Fibroblast of lung (primary cell): ENCODE measurements around the gene AMPD2. TPM values are rescaled to one million over a fixed set of nuclear protein-coding genes. Genes with fewer than 3 reads are reported as not detected.

ENCODE experiments used
- DNase-seq, 2 donors: peaks; one replicate each; pipeline versions ENCODE4 v3.0.0 to v3.0.0-alpha.2; 2010; ENCODE audit warnings: low read depth in 2 of 2
- H2AFZ ChIP-seq: 2 replicates; pipeline ENCODE4 v1.5.1; 2012; ENCODE audit warnings: low read length, control low read depth, inconsistent platforms
- H3K27ac ChIP-seq: 2 replicates; pipeline ENCODE4 v1.5.1; 2011; ENCODE audit warnings: low read length, control low read depth; ENCODE audit not compliant: insufficient read depth
- H3K27me3 ChIP-seq: 2 replicates; pipeline ENCODE4 v1.5.1; 2011; ENCODE audit warnings: mild to moderate bottlenecking, low read length; ENCODE audit not compliant: control insufficient read depth, insufficient read depth
- H3K36me3 ChIP-seq: 2 replicates; pipeline ENCODE4 v1.5.1; 2011; ENCODE audit warnings: low read length; ENCODE audit not compliant: control insufficient read depth, insufficient read depth
- H3K4me1 ChIP-seq: 2 replicates; pipeline ENCODE4 v1.5.1; 2011; ENCODE audit warnings: low read length; ENCODE audit not compliant: control insufficient read depth, insufficient read depth; ENCODE audit errors: extremely low read depth
- H3K4me2 ChIP-seq: 2 replicates; pipeline ENCODE4 v1.5.1; 2011; ENCODE audit warnings: low read length, control low read depth; ENCODE audit not compliant: insufficient read depth; ENCODE audit errors: extremely low read depth
- H3K4me3 ChIP-seq, 4 experiments: fragments of 200-600 bp in 1 of 4; sonication (generic) in 1 of 4; replicated peaks in 1 of 4; 2 replicates each; pipeline ENCODE4 v1.5.1; 2011 to 2016; ENCODE audit warnings: low read length in 4 of 4, low read depth in 3 of 4, mild to moderate bottlenecking in 3 of 4, control low read depth in 2 of 4, inconsistent platforms in 1 of 4, mixed read lengths in 1 of 4; ENCODE audit not compliant: insufficient read depth in 1 of 4; ENCODE audit errors: control extremely low read depth in 1 of 4
- H3K79me2 ChIP-seq: 2 replicates; pipeline ENCODE4 v1.5.1; 2012; ENCODE audit warnings: mild to moderate bottlenecking, low read length, inconsistent platforms; ENCODE audit not compliant: control insufficient read depth, insufficient read depth
- H3K9ac ChIP-seq: 2 replicates; pipeline ENCODE4 v1.5.1; 2011; ENCODE audit warnings: mild to moderate bottlenecking, low read length, control low read depth; ENCODE audit not compliant: insufficient read depth
- H3K9me3 ChIP-seq: 2 replicates; pipeline ENCODE4 v1.5.1; 2012; ENCODE audit warnings: low read depth, low read length; ENCODE audit not compliant: control insufficient read depth, insufficient read depth
- H4K20me1 ChIP-seq: 2 replicates; pipeline ENCODE4 v1.5.1; 2011; ENCODE audit warnings: low read length; ENCODE audit not compliant: control insufficient read depth, insufficient read depth; ENCODE audit errors: extremely low read depth
- EZH2 ChIP-seq: IDR thresholded peaks from 2 replicates; pipeline ENCODE4 v1.5.1; 2012; ENCODE audit warnings: low read length, control low read depth, mild to moderate bottlenecking; ENCODE audit errors: missing control alignments
- polyA minus RNA-seq: library from RNA; depleted of rRNA, polyadenylated mRNA; stranded (reverse); fragments of >200 nt; gene quantifications from 2 replicates; pipeline ENCODE4 v1.2.3, GENCODE V29; 2011; ENCODE audit warnings: low replicate concordance
- polyA plus RNA-seq, 2 donors: library from polyadenylated mRNA; depleted of rRNA in 1 of 2; stranded (reverse) in 1 of 2; unstranded in 1 of 2; fragments of >200 nt; gene quantifications; 2 replicates each; pipeline ENCODE4 v1.2.1, GENCODE V29; 2011 to 2012; ENCODE audit warnings: missing spikeins in 1 of 2
- total RNA-seq: library from RNA; depleted of rRNA; stranded (reverse); fragments of >200 nt; gene quantifications from 2 replicates; pipeline ENCODE4 v1.2.1, GENCODE V29; 2014
- TF ChIP-seq, protein P1 (sequence below), 2 donors: IDR thresholded peaks in 1 of 2; conservative IDR thresholded peaks in 1 of 2; 1 replicate in 1 of 2; 2 replicates in 1 of 2; pipeline ENCODE4 v1.5.1; 2011 to 2012; ENCODE audit warnings: low read length in 2 of 2, control low read depth in 1 of 2, inconsistent platforms in 1 of 2, low read depth in 1 of 2, mild to moderate bottlenecking in 1 of 2

Gene AMPD2
- 40.6 and 51.9 TPM in 2 replicates for total RNA-seq
- 23.0 and 31.1 TPM in 2 replicates for polyA plus RNA-seq
- polyA plus RNA-seq (2012), result 35.9 and 47.2 TPM in 2 replicates
- 121 and 148 TPM in 2 replicates for polyA minus RNA-seq

DNA sequence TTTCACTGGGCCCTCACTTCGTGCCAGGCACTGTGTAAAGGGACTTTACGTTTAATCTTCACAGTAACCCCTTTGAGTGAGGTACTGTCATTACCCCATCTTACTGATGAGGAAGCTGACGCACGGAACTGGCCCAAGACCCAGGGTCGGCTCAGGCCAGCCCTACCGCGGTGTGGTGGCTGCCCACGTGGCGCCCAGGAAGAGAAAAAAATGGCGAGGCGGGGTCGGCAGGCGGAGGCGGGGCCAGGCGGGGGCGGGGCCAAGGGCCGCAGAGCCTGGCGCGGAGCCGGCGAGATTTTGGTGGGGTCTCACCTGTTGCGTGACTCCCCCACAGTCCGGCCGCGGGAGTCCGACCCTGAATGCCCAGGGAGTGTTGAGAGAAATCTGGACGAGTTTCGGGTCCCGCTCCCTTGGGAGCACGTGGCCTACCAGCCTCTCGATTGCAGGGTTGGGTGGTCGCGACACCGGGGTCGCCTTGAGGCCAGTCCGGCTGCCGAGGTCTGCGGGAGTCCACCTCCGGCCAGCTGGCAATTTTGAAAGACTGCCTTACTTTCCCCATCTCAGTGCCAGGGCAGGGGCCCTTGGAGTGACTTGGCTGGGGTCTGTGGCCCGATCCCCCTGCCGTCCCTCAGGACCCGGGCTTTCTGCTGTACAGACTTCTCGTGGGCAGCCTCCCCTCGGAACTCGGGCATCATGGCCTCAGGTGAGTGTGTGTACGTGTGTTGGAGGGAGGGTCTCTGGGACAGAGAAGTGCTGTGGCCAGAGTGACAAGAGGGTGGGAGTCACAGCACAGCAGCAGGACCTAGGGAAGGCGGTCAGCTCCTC lies at the start of gene AMPD2, which contains the start of gene GNAT2:
AMPD2 (plus strand) TSS at position 262 of the 825 bp plus-strand sequence. CDS start 1,339 bp downstream, outside the sequence.
GNAT2 (minus strand) TSS at position 41 of the 825 bp plus-strand sequence. CDS start 6,746 bp downstream, outside the sequence.
- Histone ChIP-seq H3K4me1 (peaks cover 24% of the 10 kb centered on the region), H3K79me2 (peaks cover 44% of the 10 kb centered on the region), H3K36me3 (no peaks in the 10 kb centered on the region), H3K27ac (peak within 1 kb of the TSS; percentile 96), H3K9me3 (no peaks in the 10 kb centered on the region), H3K4me3 (peak within 1 kb of the TSS; percentile 61 to 87 (median 80)), H4K20me1 (no peaks in the 10 kb centered on the region), H3K27me3 (no peaks in the 10 kb centered on the region), H3K9ac (peak within 1 kb of the TSS; percentile 90), H3K4me2 (peak within 1 kb of the TSS; percentile 86), H2AFZ (peak within 1 kb of the TSS; percentile 57)
- TF ChIP-seq, protein P1, sequence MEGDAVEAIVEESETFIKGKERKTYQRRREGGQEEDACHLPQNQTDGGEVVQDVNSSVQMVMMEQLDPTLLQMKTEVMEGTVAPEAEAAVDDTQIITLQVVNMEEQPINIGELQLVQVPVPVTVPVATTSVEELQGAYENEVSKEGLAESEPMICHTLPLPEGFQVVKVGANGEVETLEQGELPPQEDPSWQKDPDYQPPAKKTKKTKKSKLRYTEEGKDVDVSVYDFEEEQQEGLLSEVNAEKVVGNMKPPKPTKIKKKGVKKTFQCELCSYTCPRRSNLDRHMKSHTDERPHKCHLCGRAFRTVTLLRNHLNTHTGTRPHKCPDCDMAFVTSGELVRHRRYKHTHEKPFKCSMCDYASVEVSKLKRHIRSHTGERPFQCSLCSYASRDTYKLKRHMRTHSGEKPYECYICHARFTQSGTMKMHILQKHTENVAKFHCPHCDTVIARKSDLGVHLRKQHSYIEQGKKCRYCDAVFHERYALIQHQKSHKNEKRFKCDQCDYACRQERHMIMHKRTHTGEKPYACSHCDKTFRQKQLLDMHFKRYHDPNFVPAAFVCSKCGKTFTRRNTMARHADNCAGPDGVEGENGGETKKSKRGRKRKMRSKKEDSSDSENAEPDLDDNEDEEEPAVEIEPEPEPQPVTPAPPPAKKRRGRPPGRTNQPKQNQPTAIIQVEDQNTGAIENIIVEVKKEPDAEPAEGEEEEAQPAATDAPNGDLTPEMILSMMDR (conservative IDR thresholded peaks at IDR 0.05 in 1 of 2, IDR thresholded peaks at IDR 0.05 in 1 of 2; ENCODE audit: low read depth in 1 of 2, low read length in 2 of 2), result no peak
- no peak for TF ChIP-seq EZH2
- DNase-seq, result peak; percentile 86

DNA sequence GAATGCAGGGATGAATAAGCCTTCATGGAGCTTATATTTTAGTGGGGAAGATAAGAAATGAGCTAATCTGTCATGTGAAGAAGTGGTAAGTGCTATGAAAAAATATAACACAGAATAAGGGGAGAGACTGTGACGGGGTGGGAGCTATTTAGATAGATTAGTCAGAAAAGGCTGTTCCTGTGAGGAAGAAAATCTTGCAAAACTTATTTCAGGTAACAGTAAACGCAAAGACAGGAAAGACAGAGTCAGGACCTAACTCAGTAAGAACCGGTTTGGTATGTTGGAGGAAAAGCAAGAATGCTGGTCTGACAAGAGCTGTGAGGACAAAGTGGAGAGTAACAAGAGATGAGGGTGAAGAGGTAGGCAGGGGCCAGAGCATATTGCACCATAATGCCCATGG lies 49.2 kb upstream of the AMPD2 start:
- no peaks in the 10 kb centered on the region for H3K36me3 ChIP-seq
- H3K4me3 ChIP-seq, result no peak overlapping the region
- H3K4me1 ChIP-seq, result no peaks in the 10 kb centered on the region
- H3K27ac ChIP-seq, result no peak overlapping the region
- no peak overlapping the region for H3K9ac ChIP-seq
- H3K79me2 ChIP-seq, result peaks cover 82% of the 10 kb centered on the region
- H3K9me3 ChIP-seq, result no peaks in the 10 kb centered on the region
- H2AFZ ChIP-seq, result no peak overlapping the region
- no peaks in the 10 kb centered on the region for H3K27me3 ChIP-seq
- peaks cover 1% of the 10 kb centered on the region for H4K20me1 ChIP-seq
- TF ChIP-seq EZH2, result no peak
- TF ChIP-seq, protein P1 (conservative IDR thresholded peaks at IDR 0.05 in 1 of 2, IDR thresholded peaks at IDR 0.05 in 1 of 2; ENCODE audit: low read depth in 1 of 2, low read length in 2 of 2), result no peak
- peak in 1 of 2 donors; percentile 69 for DNase-seq
- no peak overlapping the region for H3K4me2 ChIP-seq

GRCh38 chr1:109573785-109574184 lies 45.9 kb upstream of the AMPD2 start:
- no peak for TF ChIP-seq EZH2
- TF ChIP-seq, protein P1 (conservative IDR thresholded peaks at IDR 0.05 in 1 of 2, IDR thresholded peaks at IDR 0.05 in 1 of 2; ENCODE audit: low read depth in 1 of 2, low read length in 2 of 2), result no peak
- Histone ChIP-seq H3K4me1 (no peaks in the 10 kb centered on the region), H3K9ac (no peak overlapping the region), H3K27me3 (no peaks in the 10 kb centered on the region), H3K9me3 (no peaks in the 10 kb centered on the region), H3K27ac (no peak overlapping the region), H3K36me3 (no peaks in the 10 kb centered on the region), H3K4me3 (no peak overlapping the region), H3K4me2 (no peak overlapping the region), H2AFZ (no peak overlapping the region), H3K79me2 (peaks cover 50% of the 10 kb centered on the region), H4K20me1 (no peaks in the 10 kb centered on the region)
- DNase-seq, result no peak
